Trophoblast cell (in vitro differentiated cells and primary cell): Measurements from ENCODE around the gene IGFBP5.

Experiments
- DNase-seq, 2 donors: peaks; one replicate each; pipeline ENCODE4 v3.0.0-alpha.2; 2016
- H2AFZ ChIP-seq: 2 replicates; pipeline ENCODE4 v1.6.1; 2013; ENCODE audit warnings: low read length, moderate library complexity, mild to moderate bottlenecking; ENCODE audit not compliant: insufficient read depth, poor library complexity
- H2AK5ac ChIP-seq: 2 replicates; pipeline ENCODE4 v1.6.1; 2013; ENCODE audit warnings: mild to moderate bottlenecking, low read length
- H2BK120ac ChIP-seq: 2 replicates; pipeline ENCODE4 v1.6.1; 2013; ENCODE audit warnings: low read length, mild to moderate bottlenecking, moderate library complexity; ENCODE audit not compliant: insufficient read depth, poor library complexity
- H2BK12ac ChIP-seq: 2 replicates; pipeline ENCODE4 v1.6.1; 2013; ENCODE audit warnings: mild to moderate bottlenecking, low read length, moderate library complexity
- H2BK5ac ChIP-seq: 2 replicates; pipeline ENCODE4 v1.6.1; 2013; ENCODE audit warnings: low read length, low read depth, moderate library complexity, mild to moderate bottlenecking; ENCODE audit not compliant: poor library complexity
- H3K14ac ChIP-seq: 2 replicates; pipeline ENCODE4 v1.6.1; 2013; ENCODE audit warnings: mild to moderate bottlenecking, low read length
- H3K18ac ChIP-seq: 2 replicates; pipeline ENCODE4 v1.6.1; 2013; ENCODE audit warnings: mild to moderate bottlenecking, low read length
- H3K23ac ChIP-seq: 2 replicates; pipeline ENCODE4 v1.6.1; 2013; ENCODE audit warnings: low read length
- H3K27ac ChIP-seq: 2 replicates; pipeline ENCODE4 v1.5.1; 2013; ENCODE audit warnings: low read depth, mild to moderate bottlenecking, inconsistent platforms, low read length, moderate library complexity
- H3K27me3 ChIP-seq: 2 replicates; pipeline ENCODE4 v1.6.1; 2013; ENCODE audit warnings: inconsistent platforms, mild to moderate bottlenecking, low read length, moderate library complexity; ENCODE audit not compliant: insufficient read depth
- H3K36me3 ChIP-seq, 2 experiments: 1 replicate in 1 of 2; 2 replicates in 1 of 2; pipeline ENCODE4 v1.6.1; 2013; ENCODE audit warnings: low read length in 2 of 2, mild to moderate bottlenecking in 2 of 2, moderate library complexity in 1 of 2; ENCODE audit not compliant: insufficient read depth in 2 of 2, control insufficient read depth in 1 of 2
- H3K4ac ChIP-seq: 2 replicates; pipeline ENCODE4 v1.6.1; 2013; ENCODE audit warnings: low read depth, mild to moderate bottlenecking, low read length, moderate library complexity
- H3K4me1 ChIP-seq, 2 experiments: 1 replicate in 1 of 2; 2 replicates in 1 of 2; pipeline ENCODE4 v1.6.1; 2013; ENCODE audit warnings: low read length in 2 of 2, mild to moderate bottlenecking in 2 of 2, moderate library complexity in 1 of 2; ENCODE audit not compliant: insufficient read depth in 2 of 2, control insufficient read depth in 1 of 2
- H3K4me2 ChIP-seq: 2 replicates; pipeline ENCODE4 v1.6.1; 2013; ENCODE audit warnings: inconsistent platforms, mild to moderate bottlenecking, low read length, moderate library complexity
- H3K4me3 ChIP-seq: 2 replicates; pipeline ENCODE4 v1.5.1; 2013; ENCODE audit warnings: mild to moderate bottlenecking, low read depth, low read length, inconsistent platforms
- H3K79me1 ChIP-seq: one replicate; pipeline ENCODE4 v1.6.1; 2013; ENCODE audit warnings: low read length
- H3K79me2 ChIP-seq: 2 replicates; pipeline ENCODE4 v1.6.1; 2013; ENCODE audit warnings: low read length, mild to moderate bottlenecking; ENCODE audit not compliant: control insufficient read depth, insufficient read depth, poor library complexity
- H3K9ac ChIP-seq: 2 replicates; pipeline ENCODE4 v1.6.1; 2013; ENCODE audit warnings: mild to moderate bottlenecking, low read length
- H3K9me3 ChIP-seq: 2 replicates; pipeline ENCODE4 v1.6.1; 2013; ENCODE audit warnings: low read depth, mild to moderate bottlenecking, control low read depth, inconsistent platforms, low read length; ENCODE audit not compliant: insufficient read depth
- H4K12ac ChIP-seq: 2 replicates; pipeline ENCODE4 v1.6.1; 2013; ENCODE audit warnings: low read depth, mild to moderate bottlenecking, low read length, moderate library complexity
- H4K8ac ChIP-seq: 2 replicates; pipeline ENCODE4 v1.6.1; 2013; ENCODE audit warnings: low read depth, mild to moderate bottlenecking, low read length, moderate library complexity
- H4K91ac ChIP-seq: one replicate; pipeline ENCODE4 v1.6.1; 2013; ENCODE audit warnings: low read depth, mild to moderate bottlenecking, low read length, moderate library complexity
- WGBS: extraction: QIAGEN DNeasy Blood & Tissue Kit; methylation state at CpG from one replicate; pipeline ENCODE4 v1.1.7; 2013; ENCODE audit warnings: missing lambda C conversion rate; ENCODE audit not compliant: insufficient read length, insufficient coverage; ENCODE audit errors: extremely low coverage; 5-methylcytosine and 5-hydroxymethylcytosine counted together

Gene IGFBP5

DNA sequence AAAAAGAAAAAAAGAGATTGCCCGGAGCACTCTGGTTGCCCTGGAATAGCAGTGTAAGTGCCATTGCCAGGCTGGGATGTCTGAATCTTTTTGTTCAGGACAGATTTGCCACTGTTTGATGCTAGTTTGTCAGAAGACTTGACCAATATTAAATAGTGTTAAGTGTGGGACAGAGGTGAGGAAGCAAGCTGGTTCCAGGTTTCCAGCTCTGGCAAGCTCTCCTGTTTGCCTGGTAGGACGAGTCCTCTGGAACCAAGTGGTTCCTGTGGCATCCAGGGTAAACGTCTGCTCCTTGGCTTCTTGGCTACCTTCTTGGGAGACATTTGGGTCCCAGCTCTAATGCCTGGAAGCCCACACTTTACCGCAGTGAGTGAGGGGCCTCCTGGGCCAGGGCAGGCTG lies 20.8 kb upstream of the IGFBP5 start:
- no peak for DNase-seq
- WGBS, result no CpG with 5 or more reads among the region's 4 CpGs
- H3K9ac ChIP-seq, result no peak overlapping the region
- H2BK12ac ChIP-seq, result peak overlapping the region; percentile 52
- H4K8ac ChIP-seq, result no peak overlapping the region
- H2AK5ac ChIP-seq, result no peak overlapping the region
- no peak overlapping the region for H3K18ac ChIP-seq
- no peaks in the 10 kb centered on the region for H3K9me3 ChIP-seq
- H3K23ac ChIP-seq, result no peak overlapping the region
- no peak overlapping the region for H3K14ac ChIP-seq
- no peak overlapping the region for H3K4me2 ChIP-seq
- H2AFZ ChIP-seq, result no peak overlapping the region
- H4K91ac ChIP-seq, result no peak overlapping the region
- H3K27me3 ChIP-seq, result no peaks in the 10 kb centered on the region
- no peak overlapping the region for H2BK5ac ChIP-seq
- H4K12ac ChIP-seq, result no peak overlapping the region
- H2BK120ac ChIP-seq, result no peak overlapping the region
- peaks cover 6 to 7% of the 10 kb centered on the region in 2 experiments for H3K4me1 ChIP-seq
- no peak overlapping the region for H3K27ac ChIP-seq
- H3K79me1 ChIP-seq, result no peaks in the 10 kb centered on the region
- H3K79me2 ChIP-seq, result no peaks in the 10 kb centered on the region
- no peak overlapping the region for H3K4ac ChIP-seq
- H3K4me3 ChIP-seq, result no peak overlapping the region
- H3K36me3 ChIP-seq, result no peaks in the 10 kb centered on the region

DNA sequence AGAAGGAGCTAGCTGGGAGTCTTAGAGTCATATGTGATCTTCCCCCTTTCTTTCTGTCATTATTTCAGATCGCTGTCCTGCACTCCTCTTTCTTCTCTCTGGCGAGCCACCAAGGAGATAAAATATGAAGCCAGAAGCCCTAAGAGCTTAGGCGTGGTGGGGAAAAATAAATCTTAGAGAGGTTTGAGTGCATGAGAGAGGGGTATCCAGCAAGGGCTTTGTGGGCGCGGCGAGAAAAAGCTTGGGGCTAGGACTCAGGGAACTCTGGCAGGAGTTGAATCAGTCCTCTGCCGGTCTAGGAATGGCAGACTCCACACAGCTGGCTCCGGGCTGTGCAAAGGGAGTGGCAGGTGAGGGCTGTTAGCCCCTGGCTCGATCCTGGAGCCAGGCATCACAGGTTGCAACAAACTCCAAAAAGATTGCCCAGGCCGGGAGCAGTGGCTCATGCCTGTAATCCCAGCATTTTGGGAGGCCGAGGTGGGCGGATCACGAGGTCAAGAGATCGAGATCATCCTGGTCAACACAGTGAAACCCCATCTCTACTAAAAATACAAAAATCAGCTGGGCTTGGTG lies 20.1 kb upstream of the IGFBP5 start:
- Histone ChIP-seq H2AK5ac (no peak overlapping the region), H3K9ac (no peak overlapping the region), H3K23ac (no peak overlapping the region), H3K4me1 (peaks cover 7 to 10% of the 10 kb centered on the region in 2 experiments), H4K91ac (no peak overlapping the region), H3K14ac (no peak overlapping the region), H3K4ac (no peak overlapping the region), H2BK120ac (no peak overlapping the region), H2BK12ac (no peak overlapping the region), H3K79me2 (no peaks in the 10 kb centered on the region), H4K12ac (no peak overlapping the region), H3K36me3 (no peaks in the 10 kb centered on the region), H2BK5ac (no peak overlapping the region), H4K8ac (no peak overlapping the region), H3K18ac (no peak overlapping the region), H2AFZ (no peak overlapping the region), H3K27ac (no peak overlapping the region), H3K9me3 (no peaks in the 10 kb centered on the region), H3K4me2 (no peak overlapping the region), H3K4me3 (no peak overlapping the region), H3K27me3 (no peaks in the 10 kb centered on the region), H3K79me1 (no peaks in the 10 kb centered on the region)
- DNase-seq, result no peak
- no CpG with 5 or more reads among the region's 14 CpGs for WGBS

DNA sequence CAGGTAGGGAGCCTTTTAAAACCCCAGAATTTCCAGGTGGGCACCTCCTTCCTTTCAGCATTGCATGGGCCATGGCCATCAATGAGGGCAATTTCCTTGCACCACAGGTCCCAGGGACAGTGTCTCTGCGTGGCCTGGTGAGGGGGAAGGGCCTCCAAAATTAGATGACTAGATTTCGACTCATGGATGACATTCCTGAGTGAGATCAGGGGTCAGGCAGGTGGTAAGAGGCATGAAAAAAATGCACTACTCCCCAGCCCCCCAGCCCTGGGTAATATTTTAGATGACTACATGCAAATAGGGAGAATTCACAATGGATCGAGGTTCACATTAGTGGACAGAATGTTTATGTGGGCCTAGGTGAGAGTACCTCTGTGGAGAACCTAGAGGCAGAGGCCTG lies 19.0 kb upstream of the IGFBP5 start:
- no peak overlapping the region for H3K4me2 ChIP-seq
- H3K23ac ChIP-seq, result no peak overlapping the region
- H3K36me3 ChIP-seq, result no peaks in the 10 kb centered on the region
- H3K4me1 ChIP-seq, result peaks cover 7 to 14% of the 10 kb centered on the region in 2 experiments
- no peaks in the 10 kb centered on the region for H3K79me1 ChIP-seq
- no peak overlapping the region for H2AFZ ChIP-seq
- H3K27ac ChIP-seq, result no peak overlapping the region
- peak overlapping the region; percentile 8 for H4K91ac ChIP-seq
- H3K4ac ChIP-seq, result no peak overlapping the region
- H3K14ac ChIP-seq, result no peak overlapping the region
- no peak overlapping the region for H2BK5ac ChIP-seq
- no peak overlapping the region for H4K12ac ChIP-seq
- no peaks in the 10 kb centered on the region for H3K79me2 ChIP-seq
- no peaks in the 10 kb centered on the region for H3K27me3 ChIP-seq
- peak overlapping the region; percentile 38 for H2BK12ac ChIP-seq
- no CpG with 5 or more reads among the region's 3 CpGs for WGBS
- H3K4me3 ChIP-seq, result no peak overlapping the region
- peak overlapping the region; percentile 17 for H3K18ac ChIP-seq
- H3K9me3 ChIP-seq, result no peaks in the 10 kb centered on the region
- no peak overlapping the region for H3K9ac ChIP-seq
- DNase-seq, result no peak
- no peak overlapping the region for H2BK120ac ChIP-seq
- no peak overlapping the region for H4K8ac ChIP-seq
- no peak overlapping the region for H2AK5ac ChIP-seq

DNA sequence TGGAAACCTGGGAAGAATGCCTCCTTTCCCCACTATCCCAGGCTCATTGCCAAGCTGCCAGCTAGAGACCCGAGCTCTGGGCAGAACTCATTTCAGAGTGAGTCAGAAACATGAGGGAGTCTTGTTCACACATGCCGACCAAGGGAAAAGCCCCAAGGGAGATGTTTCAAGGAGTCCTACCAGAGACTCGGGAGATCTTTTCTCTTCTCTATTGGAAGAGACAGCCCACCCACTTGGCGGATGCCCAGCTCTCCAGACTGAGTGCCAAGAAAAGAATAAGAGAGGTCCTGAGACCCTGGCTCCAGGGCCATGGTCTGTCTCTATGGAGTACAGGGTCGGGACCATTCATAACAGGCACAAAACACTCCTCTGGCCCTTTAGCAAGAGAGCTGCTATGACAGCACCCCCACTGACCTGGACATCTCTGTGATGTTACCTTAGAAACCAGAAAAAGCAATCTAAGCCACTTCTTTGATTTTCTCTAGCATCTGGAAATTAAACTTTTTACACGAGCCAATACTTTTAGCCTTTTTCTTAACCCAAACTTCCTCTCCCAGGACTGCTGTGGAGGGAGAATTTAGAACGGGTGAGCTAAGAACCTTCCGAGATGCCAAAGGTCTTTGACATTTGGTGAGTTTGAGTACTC lies 18.5 kb upstream of the IGFBP5 start:
- Histone ChIP-seq H2BK12ac (peak overlapping the region; percentile 8), H4K12ac (no peak overlapping the region), H3K14ac (no peak overlapping the region), H2AK5ac (no peak overlapping the region), H4K91ac (peak overlapping the region; percentile 8), H3K36me3 (no peaks in the 10 kb centered on the region), H3K18ac (no peak overlapping the region), H3K27me3 (no peaks in the 10 kb centered on the region), H3K23ac (no peak overlapping the region), H3K4me2 (no peak overlapping the region), H2BK120ac (peak overlapping the region; percentile 5), H3K9ac (no peak overlapping the region), H3K27ac (no peak overlapping the region), H2AFZ (no peak overlapping the region), H4K8ac (no peak overlapping the region), H3K4me3 (no peak overlapping the region), H3K9me3 (no peaks in the 10 kb centered on the region), H3K79me1 (no peaks in the 10 kb centered on the region), H3K4me1 (peaks cover 7 to 14% of the 10 kb centered on the region in 2 experiments), H3K4ac (peak overlapping the region; percentile 21), H3K79me2 (no peaks in the 10 kb centered on the region), H2BK5ac (no peak overlapping the region)
- WGBS, result no CpG with 5 or more reads among the region's 8 CpGs
- no peak for DNase-seq
